ENCODE data around the gene FBXL13. TPM values are rescaled to one million over a fixed set of nuclear protein-coding genes. Genes with fewer than 3 reads are reported as not detected.

FBXL13 gene
- total and polyA plus RNA-seq, 2 of the 8 experiments (the other 6 are each of a cell fraction or from before 2014, with no cell fraction given), result 1.2 to 2.8 TPM

- no peak overlapping the region for H3K14ac ChIP-seq (ENCODE audit: insufficient read length)
- no peak overlapping the region for H2AFZ ChIP-seq (ENCODE audit: low read length)
- no peak overlapping the region for H3K18ac ChIP-seq (ENCODE audit: extremely low read depth, low read length)
- H2AK5ac ChIP-seq (ENCODE audit: low read depth, low read length), result no peak overlapping the region
- H2BK120ac ChIP-seq (replicated peaks; ENCODE audit: low read depth, low read length), result no peak overlapping the region
- H3K27ac ChIP-seq (ENCODE audit: low read depth, low read length), result no peak overlapping the region
- H3K4me3 ChIP-seq (ENCODE audit: extremely low read depth in 1 of 4, insufficient read depth in 2 of 4, low read depth in 3 of 4, low read length in 4 of 4), result no peak overlapping the region
- no peak overlapping the region for H4K91ac ChIP-seq (replicated peaks; ENCODE audit: insufficient read length, low read length)
- ChIA-PET CTCF (ENCODE audit: partially characterized antibody) (interaction anchor here (1.4 kb wide), 1 partner anchor 10 kb away, joined by 5 read pairs; no protein-coding TSS in a partner anchor), POLR2A (ENCODE audit: partially characterized antibody) (no interaction called here)
- H3K4me2 ChIP-seq (ENCODE audit: insufficient read depth in 1 of 2, low read depth in 2 of 2, low read length in 2 of 2), result no peak overlapping the region
- H3K9me3 ChIP-seq (ENCODE audit: insufficient read depth in 2 of 2, low read depth in 1 of 2, low read length in 1 of 2), result no peaks in the 10 kb centered on the region
- FAIRE-seq, result no peak
- H3K23ac ChIP-seq (ENCODE audit: insufficient read length), result no peak overlapping the region
- no peak for DNase-seq (ENCODE audit: low read depth in 1 of 2, low spot score in 2 of 2)
- no peak overlapping the region for H2BK20ac ChIP-seq (ENCODE audit: low read length)
- H3K56ac ChIP-seq (replicated peaks; ENCODE audit: insufficient read length, low read depth, low read length), result no peak overlapping the region
- no peaks in the 10 kb centered on the region for H4K20me1 ChIP-seq (replicated peaks in 1 of 2; ENCODE audit: control insufficient read depth in 1 of 2, insufficient read depth in 2 of 2, low read length in 2 of 2)
- no peak overlapping the region for H3K9ac ChIP-seq (replicated peaks in 1 of 4; ENCODE audit: extremely low read depth in 1 of 4, low read depth in 3 of 4, low read length in 3 of 4)
- H2BK12ac ChIP-seq (ENCODE audit: low read depth, low read length), result no peak overlapping the region
- peaks cover 0 to 1% (median 0%) of the 10 kb centered on the region in 4 experiments; a peak in 1 of 7 replicates for H3K27me3 ChIP-seq (replicated peaks in 1 of 4; ENCODE audit: control insufficient read depth in 3 of 4, extremely low read depth in 1 of 4, insufficient read depth in 3 of 4, low read length in 3 of 4)
- no peaks in the 10 kb centered on the region for H3K4me1 ChIP-seq (replicated peaks in 1 of 4; ENCODE audit: control insufficient read depth in 3 of 4, insufficient read depth in 4 of 4, low read length in 3 of 4)
- no peaks in the 10 kb centered on the region for H3K23me2 ChIP-seq (ENCODE audit: low read depth, low read length)
- no peak overlapping the region for H3K4ac ChIP-seq (replicated peaks; ENCODE audit: insufficient read length, low read depth, low read length)
- no peak overlapping the region for H4K8ac ChIP-seq (ENCODE audit: extremely low read depth, insufficient read depth, low read length)
- no peak overlapping the region for H2BK15ac ChIP-seq (ENCODE audit: low read length)
- no peaks in the 10 kb centered on the region for H3K36me3 ChIP-seq (ENCODE audit: control insufficient read depth in 2 of 4, insufficient read depth in 4 of 4, low read length in 3 of 4)
- H3K79me1 ChIP-seq (ENCODE audit: low read depth, low read length), result no peaks in the 10 kb centered on the region
- H2BK5ac ChIP-seq (ENCODE audit: low read depth, low read length), result no peak overlapping the region
- H3K79me2 ChIP-seq (ENCODE audit: control insufficient read depth in 1 of 2, insufficient read depth in 2 of 2, low read length in 2 of 2), result no peaks in the 10 kb centered on the region
- no peak overlapping the region for H4K5ac ChIP-seq (ENCODE audit: insufficient read length, low read depth, low read length)
- TF ChIP-seq CHD2 (IDR thresholded peaks at IDR 0.05; ENCODE audit: low read length) (no peak), KDM4A (IDR thresholded peaks at IDR 0.05; ENCODE audit: low read depth, low read length, severe bottlenecking) (no peak), SP4 (IDR thresholded peaks at IDR 0.05; ENCODE audit: low read length) (no peak), SUZ12 (IDR thresholded peaks at IDR 0.05; ENCODE audit: low read length) (no peak), HDAC2 (IDR thresholded peaks at IDR 0.05; ENCODE audit: borderline replicate concordance in 1 of 2, low read depth in 2 of 2, low read length in 2 of 2) (no peak), CREB1 (IDR thresholded peaks at IDR 0.05) (no peak), GTF2F1 (IDR thresholded peaks at IDR 0.05; ENCODE audit: borderline replicate concordance, low read depth, low read length) (no peak), TCF12 (IDR thresholded peaks at IDR 0.05; ENCODE audit: low read depth, low read length) (no peak), NRF1 (IDR thresholded peaks at IDR 0.05; ENCODE audit: low read depth, low read length) (no peak), SIRT6 (IDR thresholded peaks at IDR 0.05; ENCODE audit: low read length) (no peak), RBBP5 (IDR thresholded peaks at IDR 0.05; ENCODE audit: borderline replicate concordance, low read depth, low read length) (no peak)
These were observed 232.3 kb downstream of the FBXL13 start for GRCh38 chr7:102842284-102842683.

All from H1 (cell line).